ENCODE results near the gene HNRNPF.
"Not testable (repeated sequence)": the region's sequence is repeated elsewhere in the genome, so short reads cannot be mapped to it uniquely, and the experiment has no call there.

Gene HNRNPF

DNA sequence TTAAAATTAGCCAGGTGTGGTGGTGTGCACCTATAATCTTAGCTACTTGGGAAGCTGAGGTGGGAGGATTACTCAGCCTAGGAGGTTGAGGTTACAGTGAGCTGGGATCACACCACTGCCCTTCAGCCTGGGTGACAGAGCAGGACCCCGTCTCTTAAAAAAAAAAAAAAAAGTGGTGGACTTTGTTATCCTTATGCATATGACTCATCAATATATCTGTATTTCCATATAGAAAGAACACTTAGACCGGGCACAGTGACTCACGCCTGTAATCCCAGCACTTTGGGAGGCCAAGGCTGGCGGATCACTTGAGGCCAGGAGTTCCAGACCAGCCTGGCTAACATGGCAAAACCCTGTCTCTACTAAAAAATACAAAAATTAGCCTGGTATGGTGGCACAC is 13.0 kb upstream of the HNRNPF start:
- DNase-seq (ENCODE audit: low read depth in 1 of 2, low spot score in 1 of 2), result not testable (repeated sequence)

DNA sequence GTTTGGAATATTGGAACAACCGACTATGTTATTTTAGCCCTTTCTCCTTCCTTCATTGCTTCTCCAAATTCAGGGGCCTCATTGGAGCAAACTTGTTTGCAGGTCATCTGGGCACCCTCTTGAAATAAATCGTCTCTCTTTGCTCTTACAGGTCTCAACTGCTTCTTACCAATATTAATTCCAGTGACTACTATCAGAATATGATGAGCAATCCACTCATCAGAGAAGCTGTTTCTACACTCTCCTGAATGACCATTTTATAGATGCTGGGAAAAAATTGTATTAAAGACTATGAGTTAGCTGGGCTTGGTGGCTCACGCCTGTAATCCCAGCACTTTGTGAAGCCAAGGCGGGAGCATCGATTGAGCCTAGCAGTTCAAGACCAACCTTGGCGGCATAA is 12.5 kb upstream of the HNRNPF start:
- no peak for DNase-seq (ENCODE audit: low read depth in 1 of 2, low spot score in 1 of 2)

DNA sequence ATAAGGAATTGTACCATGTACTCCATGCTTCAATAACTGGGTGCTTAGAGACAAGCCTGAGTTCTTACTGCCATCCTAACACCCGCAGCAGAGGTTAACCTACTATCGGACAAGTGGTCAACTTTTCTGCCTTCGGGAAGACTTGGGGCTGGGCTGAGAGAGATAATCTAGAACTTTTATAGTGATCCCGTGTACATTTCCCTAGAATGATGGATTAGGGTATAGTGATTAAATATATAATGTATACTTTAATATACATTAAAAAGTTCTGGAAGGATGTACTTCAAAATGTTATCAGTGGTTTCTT is 12.2 kb upstream of the HNRNPF start:
- no peak for DNase-seq (ENCODE audit: low read depth in 1 of 2, low spot score in 1 of 2)

DNA sequence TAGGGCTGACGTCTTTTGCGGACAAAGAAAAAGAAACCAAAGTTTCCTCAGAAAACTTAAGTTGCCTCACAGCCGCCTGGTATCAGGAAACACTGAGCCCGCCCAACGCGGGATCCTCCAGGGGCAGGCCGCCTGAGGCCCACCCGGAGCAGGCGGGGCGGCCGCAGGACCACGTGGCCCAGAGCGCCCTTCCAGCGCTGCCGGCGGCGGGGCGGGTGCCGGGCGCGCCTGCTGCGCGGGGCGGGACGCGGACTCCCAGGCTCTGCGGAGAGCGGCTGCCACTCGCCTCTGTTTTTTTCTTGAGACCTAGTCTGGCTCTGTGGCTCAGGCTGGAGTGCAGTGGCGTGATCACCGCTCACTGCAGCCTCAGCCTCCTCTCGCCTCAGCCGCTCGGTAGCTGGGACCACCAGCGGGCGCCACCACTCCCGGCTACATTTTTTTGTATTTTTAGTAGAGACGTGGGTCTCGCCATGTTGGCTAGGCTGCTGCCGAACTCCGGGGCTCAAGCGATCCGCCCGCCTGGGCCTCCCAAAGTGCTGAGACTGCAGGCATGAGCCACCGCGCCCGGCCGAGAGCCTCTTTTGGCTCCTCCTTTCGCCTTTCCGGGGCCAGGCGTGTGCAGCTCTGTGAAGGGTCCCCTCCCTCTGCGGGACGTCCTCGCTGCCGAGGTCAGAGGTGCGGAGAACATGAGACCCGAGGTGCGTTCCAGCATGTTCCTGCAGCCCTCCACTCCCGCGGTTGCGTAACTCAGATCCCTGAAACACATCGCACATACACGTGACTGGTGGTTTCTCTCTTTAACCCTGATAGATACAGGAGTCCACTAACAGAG is 11.6 kb upstream of the HNRNPF start:
- DNase-seq (ENCODE audit: low read depth in 1 of 2, low spot score in 1 of 2), result peak; percentile 56 to 65

DNA sequence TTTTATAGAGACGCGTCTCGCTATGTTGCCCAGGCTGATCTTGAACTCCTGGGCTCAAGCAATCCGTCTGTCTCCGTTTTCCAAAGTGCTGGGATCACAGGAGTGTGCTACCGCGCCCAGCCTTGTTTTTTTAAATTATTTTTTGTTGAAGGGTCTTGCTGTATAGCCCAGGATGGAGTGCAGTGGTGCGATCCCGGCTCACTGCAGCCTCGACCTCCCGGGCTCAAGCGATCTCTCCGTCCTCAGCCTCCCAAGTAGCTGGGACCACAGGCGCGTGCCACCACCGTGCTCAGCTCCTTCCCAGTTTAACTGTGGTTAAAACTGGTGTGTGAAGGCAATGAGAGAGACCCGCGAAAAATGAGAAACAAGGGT is 11.0 kb upstream of the HNRNPF start:
- no peak for DNase-seq (ENCODE audit: low read depth in 1 of 2, low spot score in 1 of 2)

DNA sequence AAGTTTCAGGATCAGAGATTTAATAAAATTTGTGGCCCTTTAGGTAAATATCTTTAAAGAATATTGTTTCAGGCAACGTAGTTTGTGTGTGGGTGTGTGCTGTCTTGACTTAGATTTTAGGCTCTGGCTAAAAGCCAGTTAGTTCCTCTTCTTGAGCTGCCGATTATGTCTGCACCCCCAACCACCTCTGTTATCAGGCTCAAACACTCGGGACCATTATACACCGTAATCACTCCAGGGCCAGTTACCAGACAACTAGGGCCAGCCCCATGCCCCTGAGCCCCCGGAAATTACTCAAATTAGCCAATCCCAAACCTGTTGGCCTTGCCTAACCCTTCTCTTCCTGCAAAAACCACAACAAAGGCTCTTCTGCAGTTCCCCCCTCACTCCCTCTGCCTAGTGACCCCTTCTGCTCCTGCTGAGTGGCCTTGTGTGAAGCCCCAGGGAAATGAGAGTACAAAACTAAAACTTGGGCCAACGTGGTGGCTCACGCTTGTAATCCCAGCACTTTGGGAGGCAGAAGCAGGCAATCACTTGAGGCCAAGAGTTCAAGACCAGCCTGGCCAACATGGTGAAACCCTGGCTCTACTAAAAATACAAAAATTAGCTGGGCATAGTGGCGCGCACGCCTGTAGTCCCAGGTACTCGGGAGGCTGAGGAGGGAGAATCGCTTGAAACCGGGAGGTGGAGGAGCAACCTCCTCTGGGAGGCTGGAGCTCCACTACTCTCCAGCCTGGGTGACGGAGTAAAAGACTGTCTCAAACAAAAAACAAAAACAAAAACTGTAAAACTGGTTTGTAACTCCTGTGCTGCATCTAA is 9.2 kb upstream of the HNRNPF start:
- no peak for DNase-seq (ENCODE audit: low read depth in 1 of 2, low spot score in 1 of 2)

DNA sequence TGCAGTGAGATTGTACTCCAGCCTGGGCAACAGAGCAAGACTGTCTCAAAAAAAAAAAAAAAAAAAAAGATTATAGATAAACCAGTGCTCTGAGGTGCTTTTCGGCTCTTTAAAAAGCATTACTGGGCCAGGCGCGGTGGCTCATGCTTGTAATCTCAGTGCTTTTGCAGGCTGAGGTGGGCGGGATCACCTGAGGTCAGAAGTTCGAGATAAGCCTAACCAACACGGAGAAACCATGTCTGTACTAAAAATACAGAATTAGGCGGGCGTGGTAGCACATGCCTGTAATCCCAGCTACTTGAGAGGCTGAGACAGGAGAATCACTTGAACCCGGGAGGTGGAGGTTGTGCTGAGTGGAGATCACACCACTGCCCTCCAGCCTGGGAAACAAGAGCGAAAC is 6.6 kb upstream of the HNRNPF start:
- no peak for DNase-seq (ENCODE audit: low read depth in 1 of 2, low spot score in 1 of 2)

DNA sequence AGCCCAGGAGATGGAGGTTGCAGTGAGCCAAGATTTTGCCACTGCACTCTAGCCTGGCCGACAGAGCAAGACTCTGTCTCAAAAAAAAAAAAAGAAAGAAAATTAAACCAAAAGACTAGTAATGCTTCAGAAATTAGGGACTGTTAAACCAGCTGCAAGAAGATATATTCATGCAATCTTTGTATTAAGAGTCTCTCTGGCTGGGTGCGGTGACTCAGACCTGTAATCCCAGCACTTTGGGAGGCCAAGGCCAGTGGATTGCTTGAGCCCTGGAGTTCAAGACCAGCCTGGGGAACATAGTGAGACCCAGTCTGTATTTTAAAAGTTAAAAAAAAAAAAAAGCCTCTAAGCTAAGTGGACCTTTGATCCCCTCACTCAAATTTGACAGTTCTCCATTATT is 2.5 kb upstream of the HNRNPF start:
- no peak for DNase-seq (ENCODE audit: low read depth in 1 of 2, low spot score in 1 of 2)

DNA sequence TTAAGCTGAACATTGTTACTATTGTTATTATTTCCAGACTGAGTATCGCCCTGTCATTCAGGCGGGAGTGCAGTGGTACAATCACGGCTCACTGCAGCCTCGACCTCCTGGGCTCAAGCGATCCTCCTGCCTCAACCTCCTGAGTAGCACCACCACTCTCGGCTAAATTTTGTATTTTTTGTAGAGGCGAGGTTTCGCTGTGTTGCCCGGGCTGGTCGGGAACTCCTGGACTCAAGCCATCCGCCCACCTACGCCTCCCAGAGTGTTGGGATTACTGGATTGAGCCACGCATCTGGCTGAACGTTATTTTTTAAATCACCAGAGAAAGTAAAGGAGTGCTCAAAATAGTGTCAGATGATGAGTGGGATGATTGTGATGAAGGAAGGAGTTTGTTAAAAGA is 1.4 kb upstream of the HNRNPF start:
- DNase-seq (ENCODE audit: low read depth in 1 of 2, low spot score in 1 of 2), result no peak

DNA sequence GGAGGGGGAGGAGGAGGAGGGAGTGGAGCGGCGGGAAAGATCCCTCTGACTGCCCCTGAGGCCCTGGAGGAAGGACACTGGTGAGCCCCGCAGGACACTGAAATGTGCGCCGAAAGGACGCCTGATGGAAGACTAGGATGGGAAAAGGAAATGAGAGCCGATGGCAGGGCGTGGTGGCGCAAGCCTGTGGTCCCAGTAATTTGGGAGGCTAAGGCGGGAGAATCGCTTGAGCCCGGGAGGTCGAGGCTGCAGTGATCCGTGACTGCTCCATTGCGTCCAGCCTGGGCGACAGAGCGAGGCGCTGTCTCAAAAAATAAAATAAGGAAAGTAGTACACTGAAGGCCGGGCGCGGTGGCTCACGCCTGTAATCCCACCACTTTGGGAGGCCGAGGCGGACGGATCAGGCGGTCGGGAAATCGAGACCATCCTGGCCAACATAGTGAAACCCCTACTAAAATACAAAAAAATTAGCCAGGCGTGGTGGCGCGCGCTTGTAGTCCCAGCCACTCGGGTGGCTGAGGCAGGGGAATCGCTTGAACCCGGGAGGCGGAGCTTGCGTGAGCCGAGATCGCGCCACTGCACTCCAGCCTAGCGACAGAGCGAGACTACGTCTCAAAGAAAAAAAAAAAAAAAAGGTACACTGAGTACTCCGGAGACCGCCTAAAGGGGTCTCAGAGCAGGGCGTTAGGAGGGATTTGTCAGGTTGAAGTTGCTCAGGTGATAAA is 561 bp upstream of the HNRNPF start:
- peak; percentile 44 to 55 for DNase-seq (ENCODE audit: low read depth in 1 of 2, low spot score in 1 of 2)

DNA sequence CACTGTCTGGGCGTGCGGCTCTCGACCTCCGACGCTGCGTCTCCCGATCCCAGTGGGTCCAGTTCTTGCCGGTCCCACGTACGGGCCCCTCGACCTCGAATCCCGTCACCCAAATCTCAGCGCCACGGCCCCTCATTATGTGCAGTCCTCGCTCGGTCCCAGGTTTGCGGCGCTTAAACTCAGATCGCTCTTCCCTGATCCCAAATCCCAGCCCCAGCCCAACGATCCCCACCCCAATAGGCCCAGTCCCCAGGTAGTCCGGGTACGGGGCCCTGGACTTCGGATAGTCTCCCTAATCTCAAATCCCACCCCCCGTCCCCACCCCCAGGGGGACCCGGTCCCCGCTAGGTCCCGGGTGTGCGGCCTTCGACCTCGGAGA is 666 bp downstream of the HNRNPF start:
- DNase-seq (ENCODE audit: low read depth in 1 of 2, low spot score in 1 of 2), result no peak

DNA sequence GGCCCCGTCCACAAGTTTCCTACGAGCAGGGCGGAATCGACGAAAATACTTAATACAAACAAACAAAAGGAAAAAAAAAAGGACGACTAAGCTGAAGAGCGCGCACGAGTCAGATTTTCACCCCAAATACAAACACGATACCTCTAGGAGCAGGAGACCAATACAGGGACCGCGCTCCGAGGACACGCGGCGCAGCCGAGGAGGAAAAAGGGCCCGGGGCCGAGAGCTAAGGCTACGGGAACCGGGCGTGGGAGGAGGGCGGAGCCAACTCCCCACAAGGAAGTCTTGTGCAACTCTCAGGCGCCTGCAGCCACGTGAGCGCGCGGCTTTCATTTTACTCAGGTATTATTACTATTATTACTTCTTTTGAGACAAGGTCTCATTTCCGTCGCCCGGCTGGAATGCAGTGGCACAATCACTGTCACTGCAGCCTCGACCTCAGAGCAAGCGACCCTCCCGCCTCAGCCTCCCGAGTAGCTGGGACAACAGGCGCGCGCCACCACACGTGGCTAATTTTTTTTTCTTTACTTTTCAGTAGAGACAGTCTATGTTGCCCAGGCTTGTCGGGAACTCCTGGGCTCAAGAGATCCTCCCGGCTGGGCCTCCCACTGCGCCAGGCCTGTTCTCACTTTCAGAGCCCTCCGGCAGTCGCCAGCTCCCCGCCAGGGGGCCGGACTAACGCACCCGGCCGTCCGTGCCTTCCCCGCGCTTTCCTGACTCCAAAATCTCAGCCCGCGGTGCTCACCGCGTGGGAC is 1.2 kb downstream of the HNRNPF start:
- peak; percentile 79 to 90 for DNase-seq (ENCODE audit: low read depth in 1 of 2, low spot score in 1 of 2)

DNA sequence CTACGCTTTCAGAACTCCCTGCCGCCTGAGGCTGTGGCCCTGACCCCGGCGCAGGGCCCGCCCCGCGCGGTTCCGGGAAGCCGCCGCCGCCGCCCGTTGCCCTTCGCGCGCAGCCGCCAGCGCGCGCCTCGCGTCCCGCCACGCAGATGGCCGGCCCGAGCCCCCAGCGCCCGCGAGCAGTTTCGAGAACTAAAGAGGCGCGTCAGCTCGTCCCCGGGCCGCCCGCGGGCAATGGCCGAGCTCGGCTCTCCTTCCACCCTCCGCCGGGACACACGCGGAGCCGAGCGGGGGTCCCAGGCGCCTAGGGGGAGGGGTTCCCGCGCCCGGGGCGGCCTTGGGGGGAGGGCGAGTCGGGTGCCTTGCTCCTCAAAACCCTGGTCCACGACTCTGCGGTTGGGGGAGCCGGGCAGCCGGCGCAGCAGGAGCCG is 1.8 kb downstream of the HNRNPF start:
- DNase-seq (ENCODE audit: low read depth in 1 of 2, low spot score in 1 of 2), result peak in 1 of 2 donors; percentile 35

DNA sequence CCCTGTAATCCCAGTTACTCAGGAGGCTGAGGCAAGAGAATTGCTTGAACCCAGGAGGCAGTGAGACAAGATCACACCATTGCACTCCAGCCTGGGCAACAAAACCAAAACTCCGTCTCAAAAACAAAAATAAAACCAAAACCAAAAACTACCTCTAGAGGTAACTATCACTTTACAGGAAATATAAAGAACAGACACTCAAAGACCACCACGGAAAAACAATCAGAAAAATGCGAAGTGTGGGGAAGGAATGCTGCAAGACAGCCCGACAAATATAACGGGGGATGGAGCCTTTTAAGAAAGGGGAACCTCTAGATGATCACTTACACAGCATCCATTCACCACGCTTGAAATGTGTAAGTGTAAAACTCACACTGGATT is 4.3 kb downstream of the HNRNPF start:
- no peak for DNase-seq (ENCODE audit: low read depth in 1 of 2, low spot score in 1 of 2)

DNA sequence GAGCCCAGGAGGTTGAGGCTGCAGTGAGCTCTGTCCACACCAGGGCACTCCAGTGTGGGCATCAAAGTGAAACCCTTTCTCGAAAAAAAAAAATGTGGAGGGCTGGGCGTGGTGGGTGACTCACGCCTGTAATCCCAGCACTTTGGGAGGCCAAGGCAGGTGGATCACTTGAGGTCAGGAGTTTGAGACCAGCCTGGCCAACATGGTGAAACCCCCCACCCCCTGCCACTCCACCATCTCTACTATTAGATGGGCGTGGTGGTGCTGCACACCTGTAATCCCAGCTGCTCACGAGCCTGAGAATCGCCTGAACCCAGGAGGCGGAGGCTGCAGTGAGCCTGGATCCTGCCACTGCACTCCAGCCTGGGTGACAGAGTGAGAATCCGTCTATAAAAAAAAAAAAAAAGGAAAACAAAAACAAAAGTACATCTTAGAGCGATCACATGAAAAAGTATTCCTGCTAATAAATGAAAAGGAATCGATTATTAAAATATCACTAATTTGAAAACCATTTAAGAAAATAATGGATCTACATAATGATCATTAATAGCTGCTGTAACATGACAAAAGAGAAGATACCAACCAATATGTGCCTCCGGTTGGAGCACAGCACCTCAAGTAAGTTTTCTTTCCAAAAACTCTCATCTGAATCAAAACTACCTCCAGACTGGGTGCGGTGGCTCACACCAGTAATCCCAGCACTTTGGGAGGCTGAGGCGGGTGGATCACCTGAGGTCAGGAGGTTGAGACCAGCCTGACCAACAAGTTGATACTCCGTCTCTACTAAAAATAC is 4.9 kb downstream of the HNRNPF start:
- no peak for DNase-seq (ENCODE audit: low read depth in 1 of 2, low spot score in 1 of 2)

DNA sequence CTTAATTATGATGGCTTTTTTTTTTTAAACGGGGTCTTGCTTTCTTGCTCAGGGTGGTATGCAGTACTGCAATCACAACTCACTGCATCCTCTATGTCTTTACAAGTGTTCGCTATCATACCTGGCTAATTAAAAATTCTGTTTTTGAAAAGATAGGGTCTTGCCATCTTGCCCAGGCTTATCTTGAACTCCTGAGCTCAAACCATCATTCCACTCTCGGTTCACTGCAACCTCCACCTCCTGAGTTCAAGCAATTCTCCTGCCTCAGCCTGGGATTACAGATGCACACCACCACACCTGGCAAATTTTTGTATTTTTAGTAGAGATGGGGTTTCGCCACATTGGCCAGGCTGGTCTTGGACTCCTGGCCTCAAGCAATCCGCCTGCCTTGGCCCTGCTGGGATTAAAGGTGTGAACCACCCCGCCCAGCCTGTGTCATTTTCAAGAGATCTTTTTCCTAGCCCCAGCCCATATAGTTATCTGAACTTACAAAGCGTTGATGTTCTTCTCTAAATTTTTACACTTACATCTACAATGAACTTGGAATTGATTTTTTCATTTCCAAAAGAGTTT is 6.0 kb downstream of the HNRNPF start:
- no peak for DNase-seq (ENCODE audit: low read depth in 1 of 2, low spot score in 1 of 2)

DNA sequence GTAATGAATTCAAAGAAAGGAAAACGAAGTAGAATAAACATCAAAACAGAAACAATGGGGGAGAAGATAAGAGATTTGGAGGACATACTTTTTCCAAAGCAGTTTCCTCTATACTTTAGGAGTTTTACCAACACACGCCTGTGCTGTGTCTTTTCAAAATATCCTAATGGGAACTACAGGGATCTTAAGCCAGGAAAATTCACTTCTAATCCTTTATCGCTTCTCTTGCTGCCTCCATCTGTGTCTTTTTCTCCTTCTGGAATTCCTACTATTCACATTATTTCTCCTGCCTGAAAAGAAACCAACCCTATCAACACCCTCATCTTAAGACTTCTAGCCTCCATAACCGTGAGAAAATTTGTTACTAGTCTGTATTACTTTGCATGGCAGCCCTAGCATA is 6.8 kb downstream of the HNRNPF start:
- no peak for DNase-seq (ENCODE audit: low read depth in 1 of 2, low spot score in 1 of 2)

DNA sequence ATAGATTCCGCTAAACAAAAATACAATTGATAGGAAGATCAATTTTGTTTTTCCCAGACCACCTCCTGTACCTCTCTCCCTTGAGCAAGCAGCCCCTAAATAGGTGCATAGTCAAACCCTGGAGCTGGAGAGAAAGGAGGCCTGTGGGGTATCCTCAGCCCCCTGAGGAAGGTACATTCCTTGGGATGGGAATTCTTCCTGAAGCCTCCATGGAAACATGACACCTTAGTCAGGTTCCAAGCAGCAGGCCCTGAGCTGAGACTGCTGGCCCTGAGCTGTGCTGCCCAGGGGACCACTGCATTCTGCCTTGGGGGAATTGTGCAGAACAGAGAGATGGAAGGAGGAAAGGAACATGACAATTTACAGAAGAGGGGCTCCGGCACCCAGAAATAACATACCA is 7.4 kb downstream of the HNRNPF start:
- DNase-seq (ENCODE audit: low read depth in 1 of 2, low spot score in 1 of 2), result no peak

DNA sequence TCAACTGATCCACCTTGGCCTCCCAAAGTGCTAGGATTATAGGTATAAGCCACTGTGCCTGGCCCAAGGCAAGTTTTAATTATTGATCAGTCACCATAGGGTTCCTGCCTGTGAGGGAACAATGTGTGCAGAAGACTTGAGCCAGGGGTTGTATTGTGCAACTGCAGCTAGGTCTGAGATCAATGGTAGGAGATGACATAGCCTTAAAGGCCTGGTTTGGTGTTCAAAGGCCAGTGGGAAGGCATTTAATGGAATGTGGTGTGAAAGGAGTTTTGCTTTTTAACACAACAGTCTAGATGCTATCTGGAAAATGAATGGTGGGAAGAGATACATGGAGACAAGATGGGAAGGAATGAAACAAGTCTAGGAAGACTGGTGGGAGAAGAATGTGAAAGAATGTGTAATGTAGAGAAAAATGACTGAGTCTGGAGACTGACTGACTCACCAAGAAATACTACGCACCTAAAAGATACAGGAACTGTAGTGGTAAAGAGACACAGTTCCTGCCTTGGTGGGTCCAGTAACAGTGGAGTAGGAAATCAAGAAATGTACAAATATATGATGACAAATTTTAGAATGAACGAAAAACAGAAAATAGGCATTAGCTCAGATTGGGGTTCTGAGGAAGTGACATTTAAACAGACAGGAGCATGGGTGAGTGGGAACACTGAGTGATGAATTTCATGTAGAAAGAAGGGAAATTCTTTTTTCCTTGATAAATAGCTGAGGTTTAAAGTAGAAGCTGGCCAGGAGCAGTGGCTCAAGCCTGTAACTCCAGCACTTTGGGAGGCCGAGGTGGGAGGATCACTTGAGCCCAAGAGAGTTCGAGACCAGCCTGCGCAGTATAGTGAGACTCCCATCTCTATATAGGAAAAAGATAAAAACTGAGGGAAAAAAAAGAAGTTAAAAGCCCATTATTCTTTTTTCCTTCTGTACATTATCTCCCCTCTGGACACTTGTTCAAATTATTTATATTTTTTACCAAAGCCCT is 9.4 kb downstream of the HNRNPF start:
- DNase-seq (ENCODE audit: low read depth in 1 of 2, low spot score in 1 of 2), result no peak
